Activated CD4-positive, alpha-beta memory T cell treated with anti-CD3 and anti-CD28 coated beads, Interleukin-2, amount 10 ng/mL, durations not matched to agents 7 days and 5 days (primary cell): ENCODE results near the gene FKBP4. TPM values are rescaled to one million over a fixed set of nuclear protein-coding genes. Genes with fewer than 3 reads are reported as not detected.

Experiments used
- CTCF ChIA-PET: fragments of 350-600 bp; sonication (Branson Sonifier 250); formaldehyde crosslinking; loops from one replicate; lab custom pipeline; 2021; ENCODE audit warnings: antibody characterized with exemption, inconsistent platforms; lab: Charles Lee
- POLR2A ChIA-PET: fragments of 350-600 bp; sonication (Branson Sonifier 250); formaldehyde crosslinking; loops from one replicate; lab custom pipeline; 2021; ENCODE audit warnings: antibody characterized with exemption; lab: Charles Lee
- DNase-seq: peaks from one replicate; pipeline ENCODE4 v3.0.0-alpha.2; 2020
- H3K27ac Mint-ChIP-seq: one replicate; pipeline ENCODE4 v1.8.0; 2021; ENCODE audit warnings: mild to moderate bottlenecking, mixed read lengths
- H3K27me3 Mint-ChIP-seq: one replicate; pipeline ENCODE4 v1.8.0; 2021; ENCODE audit warnings: mixed read lengths
- H3K36me3 Mint-ChIP-seq: one replicate; pipeline ENCODE4 v1.8.0; 2021; ENCODE audit warnings: low read depth, mixed read lengths
- H3K4me1 Mint-ChIP-seq: one replicate; pipeline ENCODE4 v1.8.0; 2021; ENCODE audit warnings: mixed read lengths
- H3K4me3 Mint-ChIP-seq: one replicate; pipeline ENCODE4 v1.8.0; 2021; ENCODE audit warnings: mild to moderate bottlenecking, mixed read lengths
- H3K9me3 Mint-ChIP-seq: one replicate; pipeline ENCODE4 v1.8.0; 2021; ENCODE audit warnings: mixed read lengths
- total RNA-seq, 2 experiments: library from RNA; stranded (reverse); gene quantifications; one replicate each; pipeline ENCODE4 v1.2.3, GENCODE V29; 2021

The FKBP4 gene
- total RNA-seq, 2 experiments from 2014 or later = 62.6 to 70.7 TPM

DNA sequence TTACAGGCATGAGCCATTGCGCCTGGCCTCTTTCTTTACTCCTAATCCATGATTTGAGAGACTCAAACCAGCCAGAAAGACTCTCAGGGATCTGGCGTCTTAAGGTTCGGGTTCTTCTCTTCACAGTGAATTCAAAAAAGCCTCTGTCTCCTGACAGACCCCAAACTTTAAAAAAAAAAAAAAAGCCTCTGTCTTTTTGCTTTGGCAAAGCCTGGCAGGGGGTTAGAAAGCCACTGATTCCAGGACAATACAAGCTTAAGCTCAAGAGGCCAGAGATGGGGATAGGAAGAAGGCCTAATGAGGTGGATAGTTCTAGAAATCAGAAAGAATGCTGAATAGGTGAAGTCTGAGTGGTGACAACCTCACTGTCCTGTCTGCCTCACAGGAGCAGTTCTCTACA is 31.3 kb downstream of the FKBP4 start:
- Mint-ChIP-seq H3K4me3 (no peak overlapping the region), H3K36me3 (peaks cover 35% of the 10 kb centered on the region), H3K9me3 (no peaks in the 10 kb centered on the region), H3K27me3 (no peaks in the 10 kb centered on the region), H3K4me1 (no peaks in the 10 kb centered on the region), H3K27ac (no peak overlapping the region)
- no peak for DNase-seq
- ChIA-PET CTCF (no interaction called here), POLR2A (no interaction called here)

GRCh38 chr12:2826721-2827515 is 32.1 kb downstream of the FKBP4 start:
- peaks cover 38% of the 10 kb centered on the region for H3K36me3 Mint-ChIP-seq

DNA sequence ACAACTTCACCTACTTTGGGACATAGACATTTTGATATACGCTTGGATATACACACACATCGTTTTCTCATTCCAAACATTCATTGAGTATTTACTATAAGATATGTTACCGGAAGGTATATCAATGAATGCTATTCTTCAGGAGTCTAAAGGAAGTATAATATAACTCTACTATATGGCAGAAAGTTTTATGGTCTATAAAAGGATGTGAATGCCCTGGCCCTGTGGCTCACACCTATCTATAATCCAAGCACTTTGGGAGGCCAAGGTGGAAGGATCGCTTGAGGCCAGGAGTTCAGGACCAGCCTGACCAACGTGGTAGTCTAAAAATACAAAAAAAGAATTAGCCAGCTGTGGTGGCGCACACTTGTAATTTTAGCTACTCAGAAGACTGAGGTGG is 34.5 kb downstream of the FKBP4 start:
- ChIA-PET POLR2A (no interaction called here), CTCF (no interaction called here)
- no peaks in the 10 kb centered on the region for H3K4me1 Mint-ChIP-seq
- peaks cover 21% of the 10 kb centered on the region for H3K36me3 Mint-ChIP-seq
- H3K27me3 Mint-ChIP-seq = no peaks in the 10 kb centered on the region
- no peaks in the 10 kb centered on the region for H3K9me3 Mint-ChIP-seq
- no peak overlapping the region for H3K4me3 Mint-ChIP-seq
- no peak for DNase-seq
- no peak overlapping the region for H3K27ac Mint-ChIP-seq

More at GRCh38 chr12:2826721-2827515, 32.1 kb downstream of the FKBP4 start:
- no peaks in the 10 kb centered on the region for H3K9me3 Mint-ChIP-seq
- POLR2A ChIA-PET = no interaction called here
- no peaks in the 10 kb centered on the region for H3K4me1 Mint-ChIP-seq
- no peaks in the 10 kb centered on the region for H3K27me3 Mint-ChIP-seq
- no peak overlapping the region for H3K4me3 Mint-ChIP-seq
- no peak for DNase-seq
- H3K27ac Mint-ChIP-seq = no peak overlapping the region
- CTCF ChIA-PET = no interaction called here

GRCh38 chr12:2832550-2833127 is 37.9 kb downstream of the FKBP4 start:
- ChIA-PET POLR2A (no interaction called here), CTCF (no interaction called here)
- Mint-ChIP-seq H3K4me1 (no peaks in the 10 kb centered on the region), H3K36me3 (peaks cover 10% of the 10 kb centered on the region), H3K4me3 (no peak overlapping the region), H3K27ac (no peak overlapping the region), H3K9me3 (no peaks in the 10 kb centered on the region), H3K27me3 (no peaks in the 10 kb centered on the region)
- no peak for DNase-seq

DNA sequence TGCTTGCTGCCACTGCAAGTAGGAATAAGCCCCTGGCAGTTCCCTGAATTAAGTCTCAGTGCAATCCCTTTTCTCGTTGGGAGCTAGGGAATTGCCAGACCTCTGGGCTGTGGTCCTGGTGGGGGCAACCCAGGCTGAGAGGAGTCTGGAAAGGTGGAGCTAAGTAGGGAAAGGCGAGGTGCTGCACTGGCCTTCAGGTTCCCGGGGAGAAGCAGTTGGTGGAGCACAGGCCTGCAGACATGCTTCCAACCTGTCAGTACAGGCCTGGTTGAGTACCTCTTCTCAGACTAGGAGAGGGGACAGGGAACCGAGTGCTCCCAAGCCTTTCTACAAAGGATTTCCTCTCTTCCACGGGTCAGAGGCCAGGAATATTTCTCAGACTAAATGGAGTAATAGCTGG is 38.6 kb downstream of the FKBP4 start:
- CTCF ChIA-PET = no interaction called here
- Mint-ChIP-seq H3K9me3 (no peaks in the 10 kb centered on the region), H3K36me3 (peaks cover 10% of the 10 kb centered on the region), H3K27ac (no peak overlapping the region), H3K27me3 (no peaks in the 10 kb centered on the region), H3K4me1 (no peaks in the 10 kb centered on the region), H3K4me3 (no peak overlapping the region)
- POLR2A ChIA-PET = no interaction called here
- no peak for DNase-seq

DNA sequence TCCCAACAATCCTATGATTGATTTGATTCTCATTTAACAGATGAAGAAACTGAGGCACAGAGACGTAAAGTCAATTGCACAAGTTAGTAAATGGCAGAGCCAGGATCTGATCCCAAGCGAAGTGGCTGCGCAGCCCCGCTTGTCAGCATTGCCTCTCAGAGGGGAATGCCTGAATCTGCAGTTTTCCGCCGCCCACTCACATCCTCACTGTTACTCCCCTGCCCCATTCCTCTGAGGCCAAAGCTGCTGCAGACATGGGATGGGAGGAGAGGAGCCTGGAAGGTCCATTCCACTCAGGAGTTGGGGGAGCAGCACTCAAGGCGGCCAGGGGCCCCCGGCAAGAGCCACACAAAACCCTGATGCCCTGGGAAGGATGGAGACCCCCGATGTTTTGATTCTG is 39.0 kb downstream of the FKBP4 start:
- H3K36me3 Mint-ChIP-seq = peaks cover 9% of the 10 kb centered on the region
- no peaks in the 10 kb centered on the region for H3K27me3 Mint-ChIP-seq
- no peak for DNase-seq
- H3K27ac Mint-ChIP-seq = no peak overlapping the region
- POLR2A ChIA-PET = no interaction called here
- no peaks in the 10 kb centered on the region for H3K9me3 Mint-ChIP-seq
- H3K4me3 Mint-ChIP-seq = no peak overlapping the region
- CTCF ChIA-PET = no interaction called here
- no peaks in the 10 kb centered on the region for H3K4me1 Mint-ChIP-seq

GRCh38 chr12:2834581-2835491 is 40.1 kb downstream of the FKBP4 start, which contains the start of gene NRIP2:
Gene NRIP2, minus strand, starts transcription at chr12:2835035. Its CDS starts 52 bp downstream, at chr12:2834983.
- peaks cover 5% of the 10 kb centered on the region for H3K36me3 Mint-ChIP-seq
- H3K4me3 Mint-ChIP-seq = no peak within 1 kb of the TSS
- no peaks in the 10 kb centered on the region for H3K9me3 Mint-ChIP-seq
- POLR2A ChIA-PET = no interaction called here
- no peaks in the 10 kb centered on the region for H3K27me3 Mint-ChIP-seq
- CTCF ChIA-PET = no interaction called here
- no peak for DNase-seq
- H3K27ac Mint-ChIP-seq = no peak within 1 kb of the TSS
- H3K4me1 Mint-ChIP-seq = no peaks in the 10 kb centered on the region

- no peak for DNase-seq
- no peak overlapping the region for H3K4me3 Mint-ChIP-seq
- no peaks in the 10 kb centered on the region for H3K4me1 Mint-ChIP-seq
- peaks cover 5% of the 10 kb centered on the region for H3K36me3 Mint-ChIP-seq
- H3K27me3 Mint-ChIP-seq = no peaks in the 10 kb centered on the region
- H3K27ac Mint-ChIP-seq = no peak overlapping the region
- ChIA-PET POLR2A (no interaction called here), CTCF (no interaction called here)
- no peaks in the 10 kb centered on the region for H3K9me3 Mint-ChIP-seq
Measured at GRCh38 chr12:2835691-2836403, 41.1 kb downstream of the FKBP4 start.

GRCh38 chr12:2836574-2836973 is 41.8 kb downstream of the FKBP4 start:
- CTCF ChIA-PET = no interaction called here
- DNase-seq = no peak
- POLR2A ChIA-PET = no interaction called here
- Mint-ChIP-seq H3K4me1 (no peaks in the 10 kb centered on the region), H3K27me3 (no peaks in the 10 kb centered on the region), H3K9me3 (no peaks in the 10 kb centered on the region), H3K36me3 (peaks cover 3% of the 10 kb centered on the region), H3K27ac (no peak overlapping the region), H3K4me3 (no peak overlapping the region)

DNA sequence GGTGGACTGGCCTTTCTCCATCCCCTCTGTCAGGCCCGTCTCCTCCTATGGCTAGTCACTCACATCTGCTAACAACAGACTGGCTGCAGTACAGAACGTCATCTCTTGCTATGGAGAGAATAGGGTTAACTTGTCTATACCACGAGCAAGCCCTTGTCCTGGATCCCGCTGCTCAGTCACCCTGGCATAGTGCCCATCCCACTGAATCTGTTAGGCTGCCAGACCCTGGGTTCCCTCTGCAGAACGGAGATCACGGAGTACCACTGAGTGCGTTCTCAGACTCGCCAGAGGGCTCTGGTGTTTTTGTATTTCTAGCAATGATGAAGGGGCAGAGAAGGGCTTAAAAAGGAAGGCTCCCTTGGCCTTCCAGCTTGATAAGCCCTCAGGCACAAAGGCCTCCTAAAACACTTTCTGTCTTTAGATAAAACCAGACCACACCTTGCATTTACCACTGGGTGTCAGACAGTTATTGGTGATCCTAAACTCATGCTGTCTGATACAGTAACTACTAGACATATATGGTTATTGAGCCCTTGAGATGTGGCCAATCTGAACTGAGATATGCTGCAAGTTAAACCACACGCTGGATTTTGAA is 46.4 kb downstream of the FKBP4 start:
- no peaks in the 10 kb centered on the region for H3K27me3 Mint-ChIP-seq
- no peaks in the 10 kb centered on the region for H3K9me3 Mint-ChIP-seq
- H3K4me3 Mint-ChIP-seq = no peak overlapping the region
- no peaks in the 10 kb centered on the region for H3K36me3 Mint-ChIP-seq
- H3K27ac Mint-ChIP-seq = no peak overlapping the region
- POLR2A ChIA-PET = no interaction called here
- DNase-seq = no peak
- CTCF ChIA-PET = no interaction called here
- no peaks in the 10 kb centered on the region for H3K4me1 Mint-ChIP-seq

DNA sequence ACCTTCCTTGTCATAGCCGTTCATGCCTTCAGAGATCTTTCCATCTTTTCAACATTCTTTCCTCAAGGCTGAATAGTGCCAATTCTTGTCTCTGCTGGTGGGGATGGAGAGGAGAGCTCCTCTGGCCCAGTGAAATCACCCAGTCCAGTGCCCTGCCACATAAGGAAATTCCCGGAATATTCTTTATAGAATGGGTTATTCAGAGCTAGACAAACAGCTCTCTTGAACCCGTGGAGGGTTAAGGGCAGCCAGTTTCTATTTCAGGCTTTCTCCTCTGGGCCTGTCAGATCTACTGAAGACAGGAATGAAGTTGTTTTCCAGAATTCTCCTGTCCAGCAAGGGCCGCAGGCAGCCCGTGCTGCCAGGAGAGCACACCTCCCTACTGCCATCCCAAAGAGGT is 48.2 kb downstream of the FKBP4 start:
- no peak for DNase-seq
- H3K27ac Mint-ChIP-seq = no peak overlapping the region
- H3K36me3 Mint-ChIP-seq = peaks cover 2% of the 10 kb centered on the region
- POLR2A ChIA-PET = interaction anchor here (0.9 kb wide), 1 partner anchor 12 kb away, joined by 3 read pairs; no protein-coding TSS in a partner anchor
- H3K4me1 Mint-ChIP-seq = no peaks in the 10 kb centered on the region
- no peaks in the 10 kb centered on the region for H3K27me3 Mint-ChIP-seq
- H3K4me3 Mint-ChIP-seq = no peak overlapping the region
- CTCF ChIA-PET = no interaction called here
- H3K9me3 Mint-ChIP-seq = no peaks in the 10 kb centered on the region

DNA sequence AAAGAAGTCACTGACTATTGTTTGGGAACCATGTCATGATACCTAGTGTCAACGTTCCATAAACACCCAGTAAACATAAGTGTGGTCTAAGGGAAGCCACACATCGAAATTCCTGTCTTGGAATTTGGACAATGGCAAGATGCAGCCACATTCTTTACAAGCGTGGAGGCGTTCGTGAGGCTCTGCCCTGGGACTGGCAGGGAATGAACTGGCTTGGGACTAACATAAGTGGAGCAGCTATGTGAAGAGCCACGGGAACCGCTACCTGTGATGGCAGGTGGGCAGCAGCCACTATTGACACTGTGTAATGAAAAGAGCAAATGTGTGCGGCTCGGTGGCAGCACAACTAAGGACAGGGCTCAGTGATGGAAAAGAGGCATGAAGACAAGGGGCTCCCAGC is 50.0 kb downstream of the FKBP4 start:
- H3K36me3 Mint-ChIP-seq = peaks cover 2% of the 10 kb centered on the region
- H3K27ac Mint-ChIP-seq = no peak overlapping the region
- ChIA-PET POLR2A (interaction anchor here (1.5 kb wide), 1 partner anchor 197 kb away, joined by 4 read pairs; no protein-coding TSS in a partner anchor), CTCF (interaction anchor here (1.7 kb wide), 1 partner anchor 9 kb away, joined by 7 read pairs; no protein-coding TSS in a partner anchor)
- H3K4me1 Mint-ChIP-seq = no peaks in the 10 kb centered on the region
- H3K27me3 Mint-ChIP-seq = no peaks in the 10 kb centered on the region
- no peak for DNase-seq
- H3K9me3 Mint-ChIP-seq = no peaks in the 10 kb centered on the region
- H3K4me3 Mint-ChIP-seq = no peak overlapping the region
